D341Med (cell line): ENCODE results near the gene INF2.
"Not testable (repeated sequence)": the region's sequence is repeated elsewhere in the genome, so short reads cannot be mapped to it uniquely, and the experiment has no call there.

Source experiments
- DNase-seq: peaks from one replicate; pipeline ENCODE4 v3.0.0; 2012; ENCODE audit warnings: low spot score

INF2 gene

GRCh38 chr14:104734991-104735779 is 45.8 kb downstream of the INF2 start:
- DNase-seq: no peak

- no peak for DNase-seq
Measured at GRCh38 chr14:104735830-104736642, 46.6 kb downstream of the INF2 start.

- DNase-seq: no peak
Measured at GRCh38 chr14:104738375-104739019, 49.1 kb downstream of the INF2 start.

- DNase-seq: no peak
Measured at GRCh38 chr14:104739026-104739425, 49.6 kb downstream of the INF2 start.

- no peak for DNase-seq
Measured at GRCh38 chr14:104739546-104740516, 50.4 kb downstream of the INF2 start.

- no peak for DNase-seq
Measured at GRCh38 chr14:104741108-104741802, 51.8 kb downstream of the INF2 start.

GRCh38 chr14:104741803-104742251 is 52.4 kb downstream of the INF2 start:
- DNase-seq: no peak

- DNase-seq: no peak
Measured at GRCh38 chr14:104742586-104743455, 53.4 kb downstream of the INF2 start.

GRCh38 chr14:104743461-104744380 is 54.3 kb downstream of the INF2 start:
- DNase-seq: no peak

GRCh38 chr14:104744484-104744883 is 55.1 kb downstream of the INF2 start:
- DNase-seq: no peak

GRCh38 chr14:104745431-104745830 is 56.0 kb downstream of the INF2 start:
- no peak for DNase-seq

- no peak for DNase-seq
Measured at GRCh38 chr14:104746071-104746545, 56.7 kb downstream of the INF2 start.

- DNase-seq: no peak
Measured at GRCh38 chr14:104746934-104747481, 57.6 kb downstream of the INF2 start.

GRCh38 chr14:104747876-104748275 is 58.5 kb downstream of the INF2 start:
- no peak for DNase-seq

- no peak for DNase-seq
Measured at GRCh38 chr14:104749111-104749649, 59.8 kb downstream of the INF2 start.

- no peak for DNase-seq
Measured at GRCh38 chr14:104750056-104750752, 60.8 kb downstream of the INF2 start.

GRCh38 chr14:104750753-104751057 is 61.3 kb downstream of the INF2 start:
- not testable (repeated sequence) for DNase-seq
